ENCODE results near the gene GRIK5.
"Not testable (repeated sequence)": the region's sequence is repeated elsewhere in the genome, so short reads cannot be mapped to it uniquely, and the experiment has no call there.

The GRIK5 gene

GRCh38 chr19:42006569-42006968 is 63.4 kb downstream of the GRIK5 start:
- DNase-seq, result no peak

DNA sequence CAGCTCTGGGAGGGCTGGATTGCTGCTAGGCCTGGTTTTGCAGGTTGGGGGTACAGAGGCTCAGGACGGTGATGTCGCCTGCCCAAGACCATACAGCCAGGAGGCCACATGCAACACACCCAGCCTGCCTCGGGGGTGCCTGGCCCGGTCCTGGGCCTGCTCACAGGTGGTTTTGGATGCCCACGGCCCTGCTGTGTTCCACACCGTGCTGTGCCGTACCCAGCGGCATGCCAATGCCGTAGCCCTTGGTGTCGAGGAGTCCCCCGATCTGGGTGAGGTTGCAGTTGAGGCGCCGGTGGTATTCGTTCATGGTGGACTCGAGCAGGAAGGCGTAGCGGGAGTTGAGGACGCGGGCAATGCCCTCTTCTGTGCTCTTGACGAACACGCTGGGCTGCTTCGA is 64.5 kb downstream of the GRIK5 start:
- no peak for DNase-seq

- DNase-seq, result no peak
Measured at GRCh38 chr19:42003506-42004294, 66.3 kb downstream of the GRIK5 start.

DNA sequence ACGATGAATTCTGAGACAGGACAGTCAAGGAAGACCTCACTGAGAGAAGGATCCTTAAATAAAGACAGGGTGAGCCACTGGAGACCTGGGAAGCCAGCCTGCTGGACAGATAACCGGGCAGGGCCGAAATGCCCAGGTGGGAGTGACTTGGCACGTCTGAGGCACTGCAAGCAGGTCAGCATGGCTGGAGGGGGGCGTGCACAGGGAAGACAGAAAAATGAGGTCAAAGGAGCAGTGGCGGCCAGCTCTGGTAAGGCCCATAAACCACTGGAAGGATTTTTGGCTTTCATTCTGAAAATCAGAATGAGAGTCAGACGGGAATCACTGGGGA is 70.2 kb downstream of the GRIK5 start:
- no peak for DNase-seq

- DNase-seq, result no peak
Measured at GRCh38 chr19:41999071-41999877, 70.7 kb downstream of the GRIK5 start.

- DNase-seq, result peak; percentile 49
Measured at GRCh38 chr19:41998246-41999020, 71.6 kb downstream of the GRIK5 start.

DNA sequence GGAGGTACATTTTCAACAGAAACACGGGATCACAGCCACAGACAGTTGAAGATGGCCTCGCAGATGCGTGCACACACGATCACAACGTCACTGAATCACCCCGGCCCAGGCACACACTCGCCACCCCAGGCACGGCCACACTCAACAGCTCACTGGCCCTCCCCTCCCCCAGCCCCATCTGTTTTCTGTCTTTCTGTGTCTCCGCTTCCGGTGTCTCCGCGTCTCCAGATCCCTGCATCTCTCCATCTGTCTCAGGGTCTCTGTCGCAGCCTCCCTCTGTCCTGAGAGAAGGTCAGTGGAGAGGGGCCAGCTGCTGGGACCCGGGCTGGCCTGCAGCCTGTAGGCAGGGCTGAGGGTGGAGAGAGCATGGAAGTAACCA is 72.2 kb downstream of the GRIK5 start:
- DNase-seq, result no peak

GRCh38 chr19:41997121-41997850 is 72.7 kb downstream of the GRIK5 start:
- peak; percentile 33 for DNase-seq

GRCh38 chr19:41995959-41996797 is 73.8 kb downstream of the GRIK5 start:
- no peak for DNase-seq

- no peak for DNase-seq
Measured at GRCh38 chr19:41994994-41995958, 74.7 kb downstream of the GRIK5 start.

DNA sequence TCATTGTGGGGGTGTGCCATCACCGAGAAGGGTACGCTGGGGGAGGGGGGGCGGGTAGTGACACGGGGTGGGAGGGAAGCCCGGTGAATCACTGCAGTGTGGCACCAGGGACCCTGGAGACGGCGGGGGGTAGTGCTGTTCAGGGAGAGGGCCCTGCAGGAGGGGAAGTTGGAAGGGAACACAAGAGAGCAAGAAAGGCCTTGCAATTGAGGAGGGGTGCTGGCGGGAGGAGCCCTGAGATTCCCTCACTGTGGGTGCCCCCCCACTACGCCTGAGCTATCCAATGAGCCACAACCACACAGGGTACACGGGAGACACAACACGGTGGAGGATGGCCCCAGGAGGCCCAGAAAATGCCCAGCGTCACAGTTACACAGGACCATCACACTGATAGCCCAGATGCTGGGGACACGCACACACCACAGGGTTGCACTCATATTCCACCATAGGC is 75.5 kb downstream of the GRIK5 start:
- DNase-seq, result no peak

GRCh38 chr19:41993612-41994483 is 76.2 kb downstream of the GRIK5 start, which contains the start of gene ATP1A3:
TSS of gene ATP1A3 (minus strand) at chr19:41994230. CDS start at chr19:41994076, 154 bp downstream.
- peak; percentile 40 for DNase-seq

GRCh38 chr19:41991925-41992569 is 78.0 kb downstream of the GRIK5 start:
- DNase-seq, result not testable (repeated sequence)

DNA sequence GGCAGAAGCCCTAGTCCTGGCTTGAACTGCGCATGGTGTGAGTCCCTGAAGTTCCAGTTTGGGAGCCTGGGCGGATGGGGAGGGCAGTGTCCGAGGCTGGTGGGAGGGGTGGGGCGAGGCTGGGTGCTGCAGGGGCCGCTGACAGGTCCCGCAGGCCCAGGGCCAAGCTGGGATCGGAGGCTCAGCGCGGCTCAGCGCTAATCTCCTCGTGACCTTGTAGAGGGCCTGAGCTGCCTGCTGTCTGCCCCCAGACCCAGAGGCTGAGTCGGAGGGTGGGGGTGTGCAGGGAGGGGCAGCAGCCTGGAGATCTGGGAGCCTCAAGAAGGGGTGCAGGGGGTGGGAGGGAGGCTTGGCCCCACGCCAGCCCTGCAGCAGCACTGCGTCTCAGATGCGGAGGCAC is 79.0 kb downstream of the GRIK5 start:
- no peak for DNase-seq

DNA sequence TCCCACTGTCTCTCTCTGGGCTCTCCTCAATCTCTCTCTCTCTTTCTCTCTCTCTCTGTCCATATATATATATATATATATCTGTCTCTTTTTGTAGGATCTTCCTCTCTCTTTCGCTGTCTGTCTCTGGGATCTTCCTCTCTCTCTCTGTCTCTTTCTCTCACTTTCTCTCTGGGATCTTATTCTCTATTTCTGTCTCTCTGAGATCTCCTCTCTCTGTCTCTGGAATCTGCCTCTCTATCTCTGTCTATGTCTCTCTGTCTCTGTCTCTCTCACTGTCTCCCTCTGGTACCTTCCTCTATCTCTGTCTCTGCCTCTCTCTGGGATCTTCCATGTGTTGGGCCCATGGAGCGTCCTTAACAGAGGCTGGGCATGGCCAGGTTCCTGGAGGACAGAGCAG is 79.4 kb downstream of the GRIK5 start:
- no peak for DNase-seq

- DNase-seq, result no peak
Measured at GRCh38 chr19:41990028-41990427, 80.0 kb downstream of the GRIK5 start.

GRCh38 chr19:41988947-41989346 is 81.1 kb downstream of the GRIK5 start:
- DNase-seq, result no peak

DNA sequence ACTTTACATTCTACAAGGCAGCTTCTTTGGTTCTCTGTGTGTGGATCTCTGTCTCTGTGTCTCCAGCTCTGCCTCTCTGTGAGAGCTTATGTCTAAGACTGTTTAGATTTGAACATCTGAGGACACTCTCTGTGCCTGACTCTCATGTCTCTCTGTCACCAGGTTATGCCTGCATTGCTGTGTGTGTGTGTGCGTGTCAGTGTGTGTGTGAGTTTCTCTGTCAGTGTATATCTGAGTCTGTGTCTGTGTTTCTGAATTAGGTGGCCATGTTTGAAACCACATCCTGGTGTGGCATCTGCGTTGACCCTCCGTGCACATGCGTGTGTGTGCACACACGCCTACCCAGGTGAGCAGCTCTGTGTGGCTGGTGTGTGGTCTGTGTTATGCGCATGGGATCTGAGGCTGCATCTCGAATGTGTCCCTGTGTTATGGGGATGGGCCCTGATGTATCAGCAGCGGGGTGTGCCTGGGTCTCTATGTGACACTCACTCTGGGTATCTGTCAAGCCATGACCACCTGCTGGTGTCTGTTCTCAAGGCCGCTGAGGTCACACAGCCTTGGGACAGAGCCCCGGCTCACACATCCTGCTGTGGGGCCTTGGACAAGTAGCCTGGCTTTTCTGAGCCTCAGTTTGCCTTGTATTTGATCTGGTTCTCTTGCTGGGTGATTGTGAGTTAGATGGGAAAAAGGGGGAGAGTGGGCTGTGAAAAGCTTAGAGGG is 82.7 kb downstream of the GRIK5 start:
- no peak for DNase-seq

Measured in fibroblast of skin of scalp (primary cell).